Stomach (tissue), 4 donors: ENCODE measurements around the gene NEDD1.

Experiments
- CTCF ChIP-seq, 7 experiments: fragments of 450-650 bp in 4 of 7; fragments of 200-600 bp in 3 of 7; sonication (generic) in 3 of 7; IDR thresholded peaks; one replicate each; pipeline ENCODE4 v1.5.1; 2016 to 2019; ENCODE audit warnings: antibody characterized with exemption in 7 of 7, control low read depth in 2 of 7, mild to moderate bottlenecking in 1 of 7
- POLR2A ChIP-seq, 4 donors: fragments of 450-650 bp; IDR thresholded peaks; one replicate each; pipeline ENCODE4 v1.6.1; 2016; ENCODE audit warnings: antibody characterized with exemption in 4 of 4, control low read depth in 2 of 4, mild to moderate bottlenecking in 1 of 4, moderate library complexity in 1 of 4
- POLR2AphosphoS5 ChIP-seq, 3 donors: sonication (generic); formaldehyde crosslinking; IDR thresholded peaks; one replicate each; pipeline ENCODE4 v1.6.1; 2016; ENCODE audit warnings: antibody characterized with exemption in 3 of 3

GRCh38 chr12:96890331-96890730 is 16.7 kb upstream of the NEDD1 start:
- TF ChIP-seq CTCF (IDR thresholded peaks at IDR 0.05) (no peak), POLR2A (IDR thresholded peaks at IDR 0.05) (no peak), POLR2AphosphoS5 (IDR thresholded peaks at IDR 0.05) (no peak)
